Measurements from ENCODE around the gene LIFR. TPM values are rescaled to one million over a fixed set of nuclear protein-coding genes. Genes with fewer than 3 reads are reported as not detected.

Gene LIFR
- total and polyA plus RNA-seq, 7 donors, result 0.23 to 79.6 (median 43.0) TPM

DNA sequence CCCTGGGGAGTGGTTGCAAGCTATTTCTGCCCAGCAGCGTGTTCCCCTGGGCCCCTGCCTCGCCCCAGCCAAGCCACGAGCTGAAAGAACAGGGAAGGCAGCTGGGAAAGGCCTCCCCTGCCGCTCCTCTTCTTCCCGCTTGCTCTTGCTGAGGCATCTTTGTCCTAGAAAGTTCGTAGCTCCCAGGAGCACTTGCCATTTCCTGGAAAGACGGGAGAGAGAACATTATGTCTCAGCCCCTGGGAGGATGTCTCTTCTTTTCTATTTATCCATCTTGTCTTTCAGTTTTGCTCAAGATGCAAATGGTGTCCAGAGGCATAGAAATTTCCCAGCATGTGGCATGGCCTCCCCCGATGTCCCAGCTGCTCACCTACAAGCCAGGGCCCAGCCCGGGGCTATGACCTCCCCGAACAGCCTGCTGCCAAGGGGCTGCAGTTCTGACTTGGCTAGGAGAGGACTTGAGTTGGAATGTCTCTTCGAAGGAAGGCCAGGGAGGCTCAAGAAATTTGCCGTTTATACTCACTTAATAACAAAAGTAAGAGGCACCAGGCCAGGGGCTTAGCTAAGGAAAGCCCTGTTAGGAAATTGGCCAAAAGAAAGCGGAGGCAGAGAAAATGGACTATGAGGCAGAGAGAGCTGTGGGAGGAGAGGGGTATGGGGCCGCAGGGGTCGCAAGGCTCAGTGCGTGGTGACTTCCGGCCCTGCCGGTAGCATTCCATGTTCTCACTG is 87.3 kb downstream of the LIFR start:
- H3K9me3 ChIP-seq, result no peaks in the 10 kb centered on the region
- no peaks in the 10 kb centered on the region for H3K27me3 ChIP-seq
- intact Hi-C loops (cut with DNase I), result loop anchor here (5.0 kb wide), 1 partner anchor 88 kb away; the partner anchor contains the start of gene LIFR
- no peak overlapping the region for H3K4me3 ChIP-seq
- peak; percentile 88 for DNase-seq
- peak; percentile 57 to 71 (median 66) for TF ChIP-seq POLR2AphosphoS5 (IDR thresholded peaks at IDR 0.05)
- peak; percentile 11 to 74 (median 44) for TF ChIP-seq EP300 (IDR thresholded peaks at IDR 0.05)
- TF ChIP-seq, protein P1, sequence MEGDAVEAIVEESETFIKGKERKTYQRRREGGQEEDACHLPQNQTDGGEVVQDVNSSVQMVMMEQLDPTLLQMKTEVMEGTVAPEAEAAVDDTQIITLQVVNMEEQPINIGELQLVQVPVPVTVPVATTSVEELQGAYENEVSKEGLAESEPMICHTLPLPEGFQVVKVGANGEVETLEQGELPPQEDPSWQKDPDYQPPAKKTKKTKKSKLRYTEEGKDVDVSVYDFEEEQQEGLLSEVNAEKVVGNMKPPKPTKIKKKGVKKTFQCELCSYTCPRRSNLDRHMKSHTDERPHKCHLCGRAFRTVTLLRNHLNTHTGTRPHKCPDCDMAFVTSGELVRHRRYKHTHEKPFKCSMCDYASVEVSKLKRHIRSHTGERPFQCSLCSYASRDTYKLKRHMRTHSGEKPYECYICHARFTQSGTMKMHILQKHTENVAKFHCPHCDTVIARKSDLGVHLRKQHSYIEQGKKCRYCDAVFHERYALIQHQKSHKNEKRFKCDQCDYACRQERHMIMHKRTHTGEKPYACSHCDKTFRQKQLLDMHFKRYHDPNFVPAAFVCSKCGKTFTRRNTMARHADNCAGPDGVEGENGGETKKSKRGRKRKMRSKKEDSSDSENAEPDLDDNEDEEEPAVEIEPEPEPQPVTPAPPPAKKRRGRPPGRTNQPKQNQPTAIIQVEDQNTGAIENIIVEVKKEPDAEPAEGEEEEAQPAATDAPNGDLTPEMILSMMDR (IDR thresholded peaks at IDR 0.05), result no peak
- H3K36me3 ChIP-seq, result no peaks in the 10 kb centered on the region
- H3K27ac ChIP-seq, result peak overlapping the region; percentile 71 to 81 (median 75)
- WGBS, 2 donors, result 66 to 67% methylated on average over 18 of the region's 18 CpGs
- H3K4me1 ChIP-seq, result peaks cover 0 to 51% (median 50%) of the 10 kb centered on the region in 4 donors

DNA sequence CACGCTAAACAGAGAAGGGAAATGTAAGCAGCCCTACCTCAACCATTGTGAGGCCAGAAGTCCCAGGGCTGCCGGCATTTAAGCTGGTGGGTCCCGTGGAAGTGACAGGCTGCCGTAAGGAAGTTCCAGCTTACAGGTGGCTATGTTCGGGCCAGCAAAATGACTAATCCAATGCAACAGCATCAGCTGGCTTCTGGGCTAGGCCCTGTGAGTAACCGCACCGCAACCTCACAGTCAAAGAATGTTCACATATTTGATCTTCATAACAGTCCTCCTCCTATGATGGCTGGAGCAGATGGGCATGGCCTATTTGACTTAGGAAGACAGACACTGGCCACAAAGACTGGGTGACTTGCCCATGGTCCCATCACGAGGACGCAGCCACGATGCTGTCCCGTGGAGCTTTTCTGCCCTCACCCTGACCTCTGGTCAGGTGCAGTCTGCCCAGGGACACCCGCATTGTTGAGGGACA is 88.2 kb downstream of the LIFR start:
- intact Hi-C loops (cut with DNase I), result loop anchor here (5.0 kb wide), 1 partner anchor 89 kb away; the partner anchor contains the start of gene LIFR
- TF ChIP-seq, protein P1 (IDR thresholded peaks at IDR 0.05), result no peak
- no peak for TF ChIP-seq POLR2A (IDR thresholded peaks at IDR 0.05)
- peak in 2 of 4 donors; percentile 29 to 73 for TF ChIP-seq POLR2AphosphoS5 (IDR thresholded peaks at IDR 0.05)
- peak in 1 of 4 donors; percentile 25 for TF ChIP-seq EP300 (IDR thresholded peaks at IDR 0.05)
- WGBS, 2 donors, result 90 to 91% methylated on average over 12 of the region's 12 CpGs
- H3K9me3 ChIP-seq, result no peaks in the 10 kb centered on the region
- H3K27me3 ChIP-seq, result no peaks in the 10 kb centered on the region
- peak overlapping the region; percentile 71 to 81 (median 75) for H3K27ac ChIP-seq
- peak; percentile 82 for DNase-seq
- no peaks in the 10 kb centered on the region for H3K36me3 ChIP-seq
- peaks cover 0 to 60% (median 59%) of the 10 kb centered on the region in 4 donors for H3K4me1 ChIP-seq
- H3K4me3 ChIP-seq, result no peak overlapping the region

DNA sequence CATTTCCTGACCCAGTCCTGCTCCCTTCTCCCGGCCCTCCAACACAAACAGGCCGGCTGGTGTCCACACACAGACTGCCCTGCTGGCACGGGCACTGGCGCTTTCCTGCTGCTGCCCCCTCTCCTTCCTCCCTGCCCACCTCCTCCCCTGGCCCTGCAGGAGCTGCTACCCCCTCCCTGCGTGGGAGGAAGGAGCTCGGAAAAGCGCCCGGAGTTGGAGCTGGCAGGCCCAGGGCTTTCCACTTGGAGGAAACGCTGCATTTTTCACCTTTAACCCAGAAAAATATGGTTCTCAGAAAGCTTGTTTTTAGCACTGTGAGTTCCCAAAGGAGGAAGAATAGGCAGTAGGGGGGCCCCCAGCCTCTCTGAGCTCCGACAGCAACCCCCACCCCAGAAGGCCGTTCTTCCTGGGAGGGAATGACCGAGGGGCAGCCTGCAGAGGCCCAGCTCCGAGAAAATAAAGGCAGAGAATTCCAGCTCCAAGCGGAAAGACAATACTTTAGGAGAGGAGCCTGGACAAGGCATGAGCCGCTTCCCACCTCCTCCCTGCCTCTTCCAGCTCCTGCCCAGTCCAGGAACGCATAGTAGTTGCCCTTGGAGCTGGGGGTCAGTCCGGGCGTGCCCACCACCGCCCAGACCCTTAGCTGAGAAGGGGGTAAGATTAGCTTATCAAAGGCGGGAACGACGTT is 88.9 kb downstream of the LIFR start:
- Histone ChIP-seq H3K9me3 (no peaks in the 10 kb centered on the region), H3K27me3 (no peaks in the 10 kb centered on the region), H3K4me1 (peaks cover 0 to 67% (median 66%) of the 10 kb centered on the region in 4 donors), H3K27ac (peak overlapping the region; percentile 71 to 81 (median 75)), H3K4me3 (no peak overlapping the region), H3K36me3 (no peaks in the 10 kb centered on the region)
- WGBS, 2 donors, result 55 to 68% methylated on average over 22 of the region's 22 CpGs
- TF ChIP-seq, protein P1 (IDR thresholded peaks at IDR 0.05), result no peak
- TF ChIP-seq POLR2AphosphoS5 (IDR thresholded peaks at IDR 0.05), result peak in 2 of 4 donors; percentile 17 to 19
- intact Hi-C loops (cut with DNase I), result loop anchor here (5.0 kb wide), 1 partner anchor 90 kb away; the partner anchor contains the start of gene LIFR
- peak; percentile 84 for DNase-seq

DNA sequence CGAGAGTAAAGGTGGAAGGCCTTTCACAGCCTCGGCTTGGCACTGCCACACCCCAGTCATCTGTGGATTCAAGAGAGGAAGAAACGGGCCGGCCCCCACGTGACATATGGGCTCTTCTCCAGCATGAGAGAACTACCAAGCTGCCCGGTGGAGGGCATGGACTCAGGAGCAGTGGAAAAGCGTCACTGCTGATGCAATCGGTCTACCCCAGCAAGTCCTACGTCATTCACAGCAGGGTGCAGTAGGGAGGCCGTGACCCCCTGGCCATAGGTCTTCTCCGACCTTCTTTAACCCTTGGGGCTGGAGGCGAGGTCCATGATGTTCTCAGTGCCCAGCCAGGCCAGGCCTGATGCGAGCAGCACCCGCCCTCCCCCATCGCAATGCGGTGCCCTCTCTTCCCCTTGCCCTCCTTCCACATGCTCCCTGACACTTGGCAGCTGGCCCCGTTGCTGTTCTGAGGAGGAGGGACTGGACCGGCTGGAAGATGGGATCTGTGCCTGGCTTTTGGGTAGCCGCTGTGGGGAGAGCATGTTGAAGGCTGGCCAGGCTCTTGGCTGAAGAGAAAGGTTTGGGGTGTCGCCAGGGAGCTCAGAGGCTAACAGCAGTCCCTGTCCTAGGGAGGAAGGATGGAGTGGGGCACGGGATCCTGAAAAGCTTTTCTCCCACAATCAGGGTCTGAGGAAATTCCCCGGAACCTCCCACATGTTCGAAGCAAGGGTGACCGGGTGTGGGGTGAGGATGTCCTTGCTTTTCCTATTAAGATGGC is 89.8 kb downstream of the LIFR start:
- Histone ChIP-seq H3K9me3 (no peaks in the 10 kb centered on the region), H3K4me1 (peaks cover 0 to 70% (median 66%) of the 10 kb centered on the region in 4 donors), H3K27me3 (no peaks in the 10 kb centered on the region), H3K36me3 (no peaks in the 10 kb centered on the region), H3K4me3 (no peak overlapping the region), H3K27ac (peak overlapping the region; percentile 71 to 81 (median 75))
- DNase-seq, result peak; percentile 88
- WGBS, 2 donors, result 74% methylated on average over 24 of the region's 24 CpGs
- intact Hi-C loops (cut with DNase I), result loop anchor here (5.0 kb wide), 1 partner anchor 91 kb away; the partner anchor contains the start of gene LIFR
- TF ChIP-seq EP300 (IDR thresholded peaks at IDR 0.05) (peak in 2 of 4 donors; percentile 43 to 79), POLR2AphosphoS5 (IDR thresholded peaks at IDR 0.05) (peak in 2 of 4 donors; percentile 47 to 52), POLR2A (IDR thresholded peaks at IDR 0.05) (no peak)
- TF ChIP-seq, protein P1 (IDR thresholded peaks at IDR 0.05), result no peak

Measured in sigmoid colon (tissue), 7 donors.